ENCODE measurements around the gene DYSF.

DYSF gene

GRCh38 chr2:71613403-71613952 lies 160.1 kb downstream of the DYSF start:
- no peaks in the 10 kb centered on the region for H3F3A ChIP-seq (ENCODE audit: control insufficient read depth, insufficient read depth)
- no peak for TF ChIP-seq CTCF (IDR thresholded peaks at IDR 0.05; ENCODE audit: low read depth, low read length, poor library complexity, severe bottlenecking)
- no peak for TF ChIP-seq EZH2phosphoT487 (IDR thresholded peaks at IDR 0.05; ENCODE audit: borderline replicate concordance, low read length)
- no peaks in the 10 kb centered on the region for H3K79me2 ChIP-seq (ENCODE audit: control insufficient read depth, low read length)
- H4K20me1 ChIP-seq (ENCODE audit: control insufficient read depth, insufficient read depth, low read depth, low read length): no peaks in the 10 kb centered on the region
- H3K9me2 ChIP-seq (replicated peaks; ENCODE audit: control insufficient read depth, low read length): no peaks in the 10 kb centered on the region
- H3K36me3 ChIP-seq (ENCODE audit: control insufficient read depth, low read length): no peaks in the 10 kb centered on the region
- no peaks in the 10 kb centered on the region for H3K9me3 ChIP-seq (ENCODE audit: control insufficient read depth, insufficient read depth, low read length)
- H3K4me3 ChIP-seq (ENCODE audit: low read length): no peak overlapping the region
- H3K4me2 ChIP-seq (ENCODE audit: low read length): no peak overlapping the region
- H3K27me3 ChIP-seq (ENCODE audit: control insufficient read depth, low read length): no peaks in the 10 kb centered on the region
- no peak overlapping the region for H3K27ac ChIP-seq (ENCODE audit: low read depth, low read length)
- no peaks in the 10 kb centered on the region for H3K4me1 ChIP-seq (ENCODE audit: control insufficient read depth, low read length)

- Histone ChIP-seq H3K27ac (ENCODE audit: low read depth, low read length) (no peak overlapping the region), H4K20me1 (ENCODE audit: control insufficient read depth, insufficient read depth, low read depth, low read length) (no peaks in the 10 kb centered on the region), H3K79me2 (ENCODE audit: control insufficient read depth, low read length) (no peaks in the 10 kb centered on the region), H3F3A (ENCODE audit: control insufficient read depth, insufficient read depth) (no peaks in the 10 kb centered on the region), H3K4me1 (ENCODE audit: control insufficient read depth, low read length) (no peaks in the 10 kb centered on the region), H3K9me3 (ENCODE audit: control insufficient read depth, insufficient read depth, low read length) (no peaks in the 10 kb centered on the region), H3K36me3 (ENCODE audit: control insufficient read depth, low read length) (no peaks in the 10 kb centered on the region), H3K4me2 (ENCODE audit: low read length) (no peak overlapping the region), H3K4me3 (ENCODE audit: low read length) (no peak overlapping the region), H3K27me3 (ENCODE audit: control insufficient read depth, low read length) (no peaks in the 10 kb centered on the region), H3K9me2 (replicated peaks; ENCODE audit: control insufficient read depth, low read length) (no peaks in the 10 kb centered on the region)
- TF ChIP-seq EZH2phosphoT487 (IDR thresholded peaks at IDR 0.05; ENCODE audit: borderline replicate concordance, low read length) (no peak), CTCF (IDR thresholded peaks at IDR 0.05; ENCODE audit: low read depth, low read length, poor library complexity, severe bottlenecking) (no peak)
Observed at GRCh38 chr2:71613953-71614925, 160.9 kb downstream of the DYSF start.

GRCh38 chr2:71614976-71615766 lies 161.8 kb downstream of the DYSF start:
- no peaks in the 10 kb centered on the region for H4K20me1 ChIP-seq (ENCODE audit: control insufficient read depth, insufficient read depth, low read depth, low read length)
- no peaks in the 10 kb centered on the region for H3K9me3 ChIP-seq (ENCODE audit: control insufficient read depth, insufficient read depth, low read length)
- no peak overlapping the region for H3K4me2 ChIP-seq (ENCODE audit: low read length)
- TF ChIP-seq EZH2phosphoT487 (IDR thresholded peaks at IDR 0.05; ENCODE audit: borderline replicate concordance, low read length) (no peak), CTCF (IDR thresholded peaks at IDR 0.05; ENCODE audit: low read depth, low read length, poor library complexity, severe bottlenecking) (no peak)
- no peaks in the 10 kb centered on the region for H3K4me1 ChIP-seq (ENCODE audit: control insufficient read depth, low read length)
- no peaks in the 10 kb centered on the region for H3K9me2 ChIP-seq (replicated peaks; ENCODE audit: control insufficient read depth, low read length)
- H3K36me3 ChIP-seq (ENCODE audit: control insufficient read depth, low read length): no peaks in the 10 kb centered on the region
- no peak overlapping the region for H3K27ac ChIP-seq (ENCODE audit: low read depth, low read length)
- no peaks in the 10 kb centered on the region for H3F3A ChIP-seq (ENCODE audit: control insufficient read depth, insufficient read depth)
- no peaks in the 10 kb centered on the region for H3K27me3 ChIP-seq (ENCODE audit: control insufficient read depth, low read length)
- no peak overlapping the region for H3K4me3 ChIP-seq (ENCODE audit: low read length)
- no peaks in the 10 kb centered on the region for H3K79me2 ChIP-seq (ENCODE audit: control insufficient read depth, low read length)
